ENCODE results near the gene GPR108.
"Not testable (repeated sequence)": the region's sequence is repeated elsewhere in the genome, so short reads cannot be mapped to it uniquely, and the experiment has no call there.

Gene GPR108

DNA sequence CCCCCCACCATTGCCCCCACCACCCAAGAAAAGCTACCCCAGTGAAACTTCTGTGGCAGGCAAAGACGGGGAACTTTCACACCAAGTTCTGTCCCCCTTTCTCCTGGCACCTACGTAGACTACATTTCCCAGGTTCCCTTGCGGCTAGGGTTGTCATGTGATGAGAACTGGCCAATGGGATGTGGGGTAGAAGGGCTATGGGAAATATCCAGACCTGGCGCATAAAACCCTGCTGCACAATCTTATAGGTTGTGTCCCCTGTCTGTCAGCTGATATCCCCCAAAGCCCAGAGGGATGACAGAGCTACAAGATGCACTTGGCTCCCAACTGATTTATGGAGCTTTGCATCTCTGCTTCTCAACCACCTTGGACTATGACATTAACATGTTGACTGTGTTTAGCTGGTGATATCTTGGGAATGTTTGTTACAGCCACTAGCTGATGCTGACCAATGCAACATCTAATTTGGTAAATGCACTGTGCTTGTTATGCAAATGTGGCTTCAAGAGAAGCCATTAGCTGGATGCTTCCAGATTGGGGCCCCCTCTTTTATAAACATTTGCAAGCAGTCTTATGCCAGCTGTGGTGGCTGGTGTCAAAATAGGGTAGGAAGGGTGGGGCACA, 23.8 kb upstream of the GPR108 start:
- no peak for DNase-seq (ENCODE audit: low read depth)

DNA sequence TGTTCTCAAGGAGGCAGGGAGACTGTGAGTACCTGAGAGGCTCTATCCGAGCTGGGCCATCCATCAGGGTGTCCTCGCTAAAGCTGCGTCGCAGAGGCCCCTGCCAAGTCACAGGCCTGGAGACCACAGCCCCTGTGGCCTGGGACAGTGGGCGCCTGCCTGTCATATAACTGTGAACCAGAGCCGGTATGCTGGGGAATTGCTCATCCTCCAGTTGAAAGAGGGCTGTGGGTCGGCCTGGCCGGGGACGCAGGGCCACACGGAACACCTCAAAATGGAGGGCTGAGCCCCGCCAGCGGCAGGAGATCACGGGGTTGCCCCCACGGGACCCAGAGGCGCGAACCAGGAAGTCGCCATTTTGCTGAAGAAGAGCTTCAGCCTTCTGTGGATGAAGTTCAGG, 23.2 kb upstream of the GPR108 start:
- DNase-seq (ENCODE audit: low read depth) = no peak

DNA sequence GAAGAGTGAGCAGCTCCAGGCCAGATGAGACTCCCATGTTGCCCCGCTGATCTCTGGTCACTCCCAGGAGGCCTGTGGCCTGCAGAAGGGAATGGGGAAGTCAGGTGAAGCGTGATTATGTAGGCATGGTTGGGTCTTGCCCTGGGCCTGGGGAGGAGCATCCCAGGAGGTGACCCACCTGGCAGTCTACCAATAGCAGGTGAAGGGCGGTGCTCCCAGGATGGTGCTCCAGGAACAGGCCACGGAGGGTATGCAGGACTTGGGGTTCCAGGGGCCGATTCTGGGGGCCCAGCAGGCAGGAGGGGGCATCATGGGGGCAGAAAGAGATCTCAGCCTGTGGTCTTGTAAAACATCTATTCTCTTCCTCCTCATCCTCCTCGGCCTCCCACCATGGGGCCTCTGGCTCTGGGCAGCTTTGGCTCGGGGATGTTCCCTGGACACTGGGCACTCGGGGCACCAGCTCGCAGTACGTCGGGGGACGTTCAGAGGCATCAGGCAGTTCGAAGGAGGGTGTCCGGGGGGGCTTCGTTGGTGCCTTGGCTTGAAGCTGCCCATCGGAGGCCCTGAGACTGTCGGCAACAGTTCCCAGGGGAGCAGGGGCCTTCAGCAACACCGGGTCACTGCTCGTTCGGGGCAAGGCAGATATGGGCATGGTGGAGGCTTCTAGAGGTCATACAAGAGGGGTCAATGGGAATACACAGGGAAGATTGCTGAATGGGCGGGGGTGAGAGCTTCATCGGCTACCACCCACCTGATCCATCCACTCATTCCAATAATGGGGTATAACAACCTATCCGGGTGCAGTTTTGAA, 17.5 kb upstream of the GPR108 start:
- no peak for DNase-seq (ENCODE audit: low read depth)

DNA sequence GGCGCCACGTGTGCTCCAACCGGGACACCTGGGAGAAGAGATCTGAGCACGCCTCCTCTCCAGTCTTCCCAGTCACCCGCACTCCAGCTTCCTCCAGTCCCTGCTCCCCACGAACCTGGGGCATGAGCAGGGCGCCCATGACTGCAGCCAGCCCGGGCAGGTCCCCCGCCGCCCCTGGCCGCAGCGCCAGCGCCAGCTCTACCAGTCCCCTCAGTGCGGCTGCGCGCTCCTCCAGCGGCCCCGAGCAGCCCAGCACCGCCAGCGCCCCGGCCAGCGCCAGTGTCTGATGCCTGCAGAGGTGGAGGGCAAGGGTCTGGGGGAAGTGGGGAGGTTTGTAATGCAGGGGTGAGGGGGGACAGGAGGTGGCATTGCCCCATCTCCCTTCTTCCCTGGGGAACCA, 16.8 kb upstream of the GPR108 start:
- DNase-seq (ENCODE audit: low read depth) = no peak

DNA sequence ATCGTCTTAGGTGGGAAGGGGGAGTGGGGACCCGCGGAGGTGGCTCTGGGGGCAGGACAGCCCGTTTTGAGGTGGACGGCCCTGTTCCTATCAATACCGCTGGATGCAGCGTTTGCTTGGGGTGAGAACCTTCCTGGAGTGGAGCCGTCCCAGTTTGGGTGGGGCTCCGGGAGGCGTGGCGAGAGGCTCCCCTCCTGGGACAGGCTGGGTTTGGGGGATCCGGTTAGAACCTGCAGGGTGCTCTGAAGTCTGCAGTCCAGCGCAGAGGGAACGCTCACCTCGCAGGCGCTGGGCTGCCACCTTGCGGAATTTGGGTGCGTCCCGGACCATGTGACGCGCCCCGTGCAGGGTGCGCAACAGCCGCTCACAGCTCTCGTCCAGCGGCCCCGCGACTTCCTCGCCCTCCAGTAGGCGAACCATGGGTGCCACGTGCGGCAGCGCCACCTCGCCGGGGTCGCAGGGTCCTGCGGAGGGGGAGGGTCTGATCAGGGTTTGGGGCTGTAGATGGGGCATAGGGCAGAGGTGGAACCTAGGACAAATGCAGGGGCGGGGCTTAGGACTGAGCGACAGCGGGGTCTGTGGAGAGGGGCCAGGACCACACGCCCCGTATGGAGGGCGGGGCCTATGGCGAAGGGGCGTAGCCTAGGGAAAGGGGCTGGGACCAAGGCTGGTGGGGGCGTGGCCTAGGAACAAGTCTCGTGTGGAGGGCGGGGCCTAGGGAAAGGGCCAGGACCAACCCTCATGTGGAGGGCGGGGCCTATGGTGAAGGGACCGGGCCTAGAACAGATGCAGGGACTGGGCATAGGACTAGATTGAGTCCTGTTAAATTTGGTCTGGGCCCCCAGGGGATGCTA, 16.0 kb upstream of the GPR108 start:
- DNase-seq (ENCODE audit: low read depth) = peak; percentile 48

DNA sequence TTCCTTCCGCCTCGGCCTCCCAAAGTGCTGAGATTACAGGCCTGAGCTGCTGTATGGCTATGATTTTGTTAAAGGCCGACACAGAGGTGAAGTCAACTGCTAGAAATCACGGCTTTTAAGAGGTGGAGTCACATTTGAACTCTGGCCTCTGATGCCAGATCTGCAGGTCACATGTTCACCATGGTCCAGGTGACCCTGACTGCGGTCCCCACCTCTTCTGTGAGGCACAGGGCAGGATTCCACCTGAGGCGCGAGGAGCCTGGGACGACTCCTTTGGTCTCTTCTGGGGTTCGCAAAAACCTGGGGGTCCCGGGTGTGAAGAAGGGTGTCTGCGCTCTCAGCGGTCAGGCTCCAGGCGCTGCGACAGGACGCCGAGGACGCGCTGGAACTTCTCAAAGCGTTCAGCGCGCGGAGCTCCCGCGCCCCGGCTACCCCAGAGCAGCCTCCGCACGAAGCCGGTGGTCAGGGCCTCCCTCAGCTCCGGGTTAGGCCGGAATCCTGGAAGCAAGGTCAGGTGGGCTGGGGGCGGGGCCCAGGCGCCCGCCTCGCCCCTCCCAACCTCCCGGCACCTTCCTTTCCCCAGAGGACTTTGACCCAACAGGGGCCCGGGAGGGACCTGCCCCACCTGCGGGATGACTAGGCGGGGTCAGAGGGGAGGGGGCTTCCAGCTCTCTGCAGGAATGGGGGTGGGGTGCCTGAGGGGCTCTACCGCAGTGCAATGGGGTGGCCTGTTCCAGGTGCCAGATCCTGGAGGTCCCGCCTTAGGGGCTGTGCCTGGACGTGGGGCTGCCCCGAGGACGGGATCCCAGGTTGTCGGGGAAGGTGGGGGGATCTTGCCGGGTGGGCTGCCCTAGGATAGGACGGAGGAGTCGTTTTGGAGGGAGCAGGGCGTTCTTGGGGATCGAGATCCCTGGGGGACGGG, 15.1 kb upstream of the GPR108 start:
- DNase-seq (ENCODE audit: low read depth) = no peak

DNA sequence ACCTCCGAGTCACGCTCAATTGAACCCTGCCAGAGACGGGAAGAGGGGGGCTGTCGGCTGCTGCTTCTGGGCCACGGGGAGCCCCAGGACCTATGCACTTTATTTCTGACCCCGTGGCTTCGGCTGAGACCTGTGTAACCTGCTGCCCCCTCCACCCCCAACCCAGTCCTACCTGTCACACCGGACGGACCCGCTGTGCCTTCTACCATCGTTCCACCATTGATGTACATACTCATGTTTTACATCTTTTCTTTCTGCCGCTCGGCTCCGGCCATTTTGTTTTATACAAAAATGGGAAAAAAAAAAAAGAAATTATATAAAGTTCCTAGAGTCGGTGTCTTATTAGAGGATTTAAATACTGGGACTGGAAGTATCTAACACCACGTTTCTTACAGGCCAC, 13.8 kb upstream of the GPR108 start:
- DNase-seq (ENCODE audit: low read depth) = no peak

DNA sequence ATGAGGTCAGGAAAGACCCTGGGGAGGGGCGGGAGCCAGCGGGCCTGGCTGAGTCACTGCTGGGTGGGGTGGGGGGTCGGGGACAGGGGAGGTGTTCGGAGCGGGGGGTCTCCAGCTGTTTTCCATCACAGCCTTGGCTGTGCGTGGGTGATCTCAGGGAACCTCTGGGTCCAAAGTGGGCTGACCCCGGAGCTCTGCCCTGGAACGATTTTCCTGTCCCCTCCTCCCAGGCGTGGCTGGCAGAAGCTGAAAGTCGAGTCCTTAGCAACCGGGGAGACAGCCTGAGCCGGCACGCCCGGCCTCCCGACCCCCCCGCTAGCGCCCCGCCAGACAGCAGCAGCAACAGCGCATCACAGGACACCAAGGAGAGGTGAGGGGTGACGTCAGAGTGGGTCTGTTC, 12.7 kb upstream of the GPR108 start:
- DNase-seq (ENCODE audit: low read depth) = no peak

DNA sequence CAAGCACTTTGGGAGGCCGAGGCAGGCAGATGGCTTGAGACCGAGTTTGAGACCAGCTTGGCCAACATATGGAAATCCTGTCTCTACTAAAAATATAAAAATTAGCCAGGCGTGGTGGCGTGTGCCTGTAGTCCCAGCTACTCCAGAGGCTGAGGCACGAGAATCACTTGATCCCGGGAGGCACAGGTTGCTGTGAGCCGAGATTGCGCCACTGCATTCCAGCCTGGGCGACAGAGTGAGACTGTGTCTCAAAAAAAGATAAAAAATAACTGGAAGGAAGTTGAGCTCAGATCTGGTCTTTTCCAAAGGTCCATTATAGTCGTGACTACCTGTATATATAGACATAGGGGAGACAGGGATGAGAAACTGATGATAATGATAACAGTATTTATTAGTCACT, 11.2 kb upstream of the GPR108 start:
- DNase-seq (ENCODE audit: low read depth) = not testable (repeated sequence)

DNA sequence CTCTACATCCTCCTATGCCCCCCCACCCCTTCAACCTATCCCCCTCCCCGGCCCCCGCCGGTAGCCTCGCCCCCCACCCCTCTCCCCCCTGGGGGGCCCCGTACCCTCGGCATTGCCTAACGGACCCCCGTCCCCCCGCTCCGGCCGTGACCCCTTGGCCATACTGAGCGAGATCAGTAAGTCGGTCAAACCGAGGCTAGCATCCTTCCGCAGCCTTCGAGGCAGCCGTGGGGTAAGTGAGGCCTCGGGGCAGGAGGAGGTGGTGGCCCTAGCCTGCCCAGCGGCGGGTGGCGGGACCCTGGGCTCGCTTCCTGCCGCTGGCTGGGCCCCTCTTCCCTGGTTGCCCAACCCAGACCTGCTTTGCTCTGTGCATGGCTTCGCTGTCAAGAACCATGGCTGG, 8.6 kb upstream of the GPR108 start:
- no peak for DNase-seq (ENCODE audit: low read depth)

DNA sequence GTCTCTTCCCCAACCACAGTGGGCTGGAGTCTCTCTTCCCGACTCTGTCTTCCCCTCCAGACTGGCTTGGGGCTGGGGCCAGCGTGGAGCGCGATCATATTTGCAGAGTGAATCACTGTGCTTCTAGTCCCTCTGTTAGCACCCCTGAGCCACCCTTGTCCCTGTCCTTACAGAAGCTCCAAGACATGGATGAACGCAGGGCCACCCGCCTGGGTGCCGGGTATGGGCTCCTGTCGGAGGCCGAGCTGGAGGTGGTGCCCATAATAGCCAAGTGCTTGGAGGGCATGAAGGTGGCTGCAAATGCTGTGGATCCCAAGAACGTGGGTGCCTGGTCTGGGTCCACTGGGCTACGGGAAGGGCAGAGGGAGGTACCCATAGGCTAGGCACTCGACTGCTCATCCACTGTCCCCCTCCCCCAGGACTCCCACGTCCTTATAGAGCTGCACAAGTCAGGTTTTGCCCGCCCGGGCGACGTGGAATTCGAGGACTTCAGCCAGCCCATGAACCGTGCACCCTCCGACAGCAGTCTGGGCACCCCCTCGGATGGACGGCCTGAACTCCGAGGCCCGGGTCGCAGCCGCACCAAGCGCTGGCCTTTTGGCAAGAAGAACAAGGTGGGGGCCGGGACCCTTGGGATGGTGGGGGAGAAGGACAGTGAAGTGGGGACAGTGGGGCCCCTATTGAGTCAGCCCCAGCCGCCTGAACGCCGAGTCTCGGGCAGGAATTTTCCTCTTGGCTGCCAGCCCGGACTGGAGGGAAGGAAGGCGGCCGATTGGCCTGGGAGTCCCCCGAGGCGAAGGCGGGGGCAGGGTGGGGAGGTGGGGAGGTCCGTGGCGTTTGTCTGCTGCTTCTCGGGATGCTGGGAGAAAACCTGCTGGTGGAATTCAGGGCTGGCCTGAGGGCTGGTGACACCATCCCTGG, 7.3 kb upstream of the GPR108 start:
- DNase-seq (ENCODE audit: low read depth) = no peak

DNA sequence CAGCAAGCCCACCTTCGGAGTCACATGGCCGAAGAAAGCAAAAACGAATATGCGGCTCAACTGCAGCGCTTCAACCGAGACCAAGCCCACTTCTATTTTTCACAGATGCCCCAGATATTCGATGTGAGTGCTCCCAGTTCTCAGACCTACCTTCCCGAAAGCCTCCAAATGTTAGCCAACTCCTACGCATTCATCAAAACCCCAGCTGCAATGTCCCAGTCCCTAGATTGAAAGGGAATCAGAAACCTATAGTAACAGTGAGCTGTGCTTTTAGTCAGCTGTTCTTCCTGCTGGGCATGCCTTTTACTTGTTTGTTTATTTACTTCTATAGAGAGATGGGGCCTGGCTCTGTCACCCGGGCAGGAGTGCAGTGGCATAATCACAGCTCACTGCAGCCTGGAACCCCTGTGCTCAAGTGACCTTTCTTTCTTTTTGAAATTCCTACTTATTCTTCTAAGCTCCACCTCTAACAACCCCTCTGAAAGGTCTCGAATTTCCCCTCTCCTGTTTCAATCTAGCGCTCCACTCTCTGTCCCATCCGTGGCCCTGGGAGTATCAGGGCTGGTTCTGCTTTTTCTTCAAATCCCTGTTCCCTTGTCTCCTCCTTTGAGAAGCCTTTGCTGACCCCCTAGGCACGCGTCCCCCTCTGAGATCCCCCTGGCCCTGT, 6.5 kb upstream of the GPR108 start:
- DNase-seq (ENCODE audit: low read depth) = no peak

DNA sequence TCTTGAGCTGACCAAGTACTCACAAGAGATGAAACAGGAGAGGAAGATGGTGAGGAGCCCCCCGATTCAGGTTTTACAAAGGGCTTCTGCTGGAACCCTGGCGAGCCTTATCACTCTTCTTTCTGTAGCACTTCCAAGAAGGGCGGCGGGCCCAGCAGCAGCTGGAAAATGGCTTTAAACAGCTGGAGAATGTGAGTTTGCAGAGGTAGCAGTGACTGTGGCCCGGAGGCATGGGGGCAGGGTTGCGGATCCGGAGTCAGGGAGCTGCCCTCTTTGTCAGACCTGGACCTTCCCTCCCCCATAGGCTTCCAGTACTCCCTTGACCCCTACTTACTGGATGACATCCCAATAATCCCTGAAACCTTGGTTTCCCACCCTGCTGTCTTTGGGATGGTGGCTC, 5.7 kb upstream of the GPR108 start:
- no peak for DNase-seq (ENCODE audit: low read depth)

DNA sequence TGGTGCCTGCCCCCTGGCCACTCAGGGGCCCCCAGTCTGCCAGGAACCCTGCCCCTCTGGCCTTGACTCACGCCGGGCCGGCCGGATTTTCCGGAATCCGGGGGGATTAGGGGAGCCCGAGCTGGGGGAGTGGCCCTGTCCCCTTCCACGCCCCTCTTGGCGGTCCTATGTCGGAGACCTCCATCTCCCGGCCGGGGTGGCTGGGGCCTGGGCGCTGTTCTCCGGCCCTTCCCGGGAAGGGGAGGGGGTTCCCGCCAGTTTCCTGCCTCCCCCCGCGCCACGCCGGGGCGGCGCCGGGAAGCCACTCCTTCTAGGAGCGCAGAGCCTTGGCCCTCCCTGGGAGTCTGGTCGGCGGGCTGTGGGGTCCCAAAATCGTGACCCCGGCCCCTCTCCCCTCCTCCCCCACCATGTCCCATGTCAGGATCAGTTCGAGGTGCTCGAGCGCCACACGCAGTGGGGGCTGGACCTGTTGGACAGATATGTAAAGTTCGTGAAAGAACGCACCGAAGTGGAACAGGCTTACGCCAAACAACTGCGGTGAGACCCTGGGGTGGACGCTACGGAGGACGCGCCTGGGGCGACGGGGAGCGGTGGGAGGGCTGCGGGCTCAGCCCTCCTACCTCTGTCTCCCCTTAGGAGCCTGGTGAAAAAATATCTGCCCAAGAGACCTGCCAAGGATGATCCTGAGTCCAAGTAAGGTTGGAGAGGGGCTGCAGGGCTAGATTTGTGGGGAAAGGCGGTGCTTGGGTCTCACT, 3.4 kb upstream of the GPR108 start:
- DNase-seq (ENCODE audit: low read depth) = no peak

DNA sequence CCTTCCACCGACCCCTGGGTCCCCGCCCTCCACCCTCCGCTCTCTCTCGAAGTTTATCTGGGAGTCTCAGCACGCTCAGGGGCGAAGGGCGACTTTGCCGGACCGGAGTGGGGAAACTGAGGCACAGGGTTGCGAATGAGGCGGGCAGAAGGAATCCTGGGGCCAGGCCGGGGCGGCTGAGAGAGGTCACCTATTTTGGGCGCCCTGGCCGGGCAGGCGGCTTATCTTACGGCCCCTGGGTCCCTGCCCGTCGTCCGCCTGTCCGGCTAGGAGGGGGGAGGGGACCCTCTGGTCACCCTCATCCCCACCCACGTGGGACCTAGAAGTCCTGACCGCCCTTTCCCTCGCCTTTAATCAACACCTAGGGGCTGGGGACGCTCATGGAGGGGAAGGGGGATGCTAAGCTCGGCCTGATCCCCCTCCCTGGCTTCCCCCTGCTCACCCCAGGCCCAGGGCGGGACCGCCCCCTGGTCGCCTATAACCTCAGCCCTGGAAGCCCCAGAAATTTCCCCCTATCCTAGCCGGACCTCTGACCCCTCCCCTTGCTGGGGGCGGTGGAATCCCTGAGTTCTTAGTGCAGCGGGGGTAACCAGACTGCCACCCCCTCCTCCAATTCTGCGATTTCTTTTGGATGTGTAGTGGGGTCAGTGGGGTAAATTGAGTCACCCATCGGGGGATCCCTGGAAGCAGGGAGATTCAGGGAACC, 2.7 kb upstream of the GPR108 start:
- DNase-seq (ENCODE audit: low read depth) = no peak

DNA sequence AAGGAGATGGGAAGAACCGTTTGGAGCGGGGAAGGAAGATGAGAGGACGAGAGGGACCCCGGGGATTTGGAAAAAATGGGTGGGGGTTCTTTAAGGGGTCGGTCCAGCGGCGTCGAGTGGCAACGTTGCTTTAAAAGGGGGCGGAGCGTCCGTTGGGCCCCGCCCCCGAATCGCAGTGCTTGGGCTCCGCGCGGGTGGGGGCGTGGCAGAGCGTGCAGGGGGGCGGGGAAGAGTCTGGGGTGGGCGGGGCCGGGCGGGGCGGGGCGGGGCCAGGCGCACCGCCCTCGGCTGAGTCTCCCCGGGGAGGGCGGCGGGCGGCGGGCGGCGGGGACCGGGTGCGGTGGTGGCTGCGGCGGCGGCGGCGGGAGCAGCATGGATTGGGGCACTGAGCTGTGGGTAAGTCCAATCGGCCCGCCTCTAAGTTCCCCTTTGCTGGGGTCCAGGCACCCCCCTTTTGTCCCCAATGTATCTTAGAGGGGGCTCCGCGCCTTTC, 2.1 kb upstream of the GPR108 start, which contains the start of gene TRIP10:
Gene TRIP10, plus strand, starts transcription at position 291 of the 493 bp plus-strand sequence. Its CDS starts 82 bp downstream, at position 373.
- DNase-seq (ENCODE audit: low read depth) = peak; percentile 62

DNA sequence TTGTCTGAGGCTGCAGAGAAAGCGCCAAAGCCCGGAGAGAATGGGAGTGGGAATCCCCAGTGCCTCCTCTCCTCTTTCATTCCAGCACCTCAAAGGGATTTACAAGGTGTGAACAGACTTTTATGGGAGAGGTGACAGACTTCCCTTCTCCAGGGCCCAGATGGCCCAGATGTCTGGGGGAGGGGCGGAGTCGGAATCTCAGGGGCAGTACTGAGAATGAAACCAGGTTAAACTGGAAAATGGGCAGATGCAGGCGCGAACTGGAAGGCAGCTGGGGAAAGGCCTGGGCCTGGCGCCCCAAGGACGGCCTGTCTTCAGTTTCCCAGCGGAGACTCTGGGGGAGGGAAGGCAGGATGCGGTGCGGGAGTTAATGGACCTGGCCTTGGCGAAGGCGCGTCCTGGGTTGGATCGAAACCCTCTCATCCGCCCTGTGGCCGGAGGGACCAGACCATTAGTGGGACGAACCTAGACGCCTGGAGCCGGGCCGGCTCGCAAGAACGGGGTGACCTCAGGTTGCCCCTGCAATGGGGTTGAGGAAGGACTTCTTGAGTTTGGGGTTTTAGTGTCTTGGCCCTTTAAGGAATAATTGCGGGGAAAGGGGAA, 1.5 kb upstream of the GPR108 start:
- DNase-seq (ENCODE audit: low read depth) = no peak
